Inflammatory macrophage treated with lipopolysaccharide for 4 hours (primary cell): Measurements from ENCODE around the gene CASKIN2.

Experiments used
- DNase-seq: peaks from one replicate; pipeline ENCODE4 v3.0.0-alpha.2; 2020

Gene CASKIN2

GRCh38 chr17:75504347-75505151 lies 10.8 kb downstream of the CASKIN2 start:
- peak; percentile 46 for DNase-seq

DNA sequence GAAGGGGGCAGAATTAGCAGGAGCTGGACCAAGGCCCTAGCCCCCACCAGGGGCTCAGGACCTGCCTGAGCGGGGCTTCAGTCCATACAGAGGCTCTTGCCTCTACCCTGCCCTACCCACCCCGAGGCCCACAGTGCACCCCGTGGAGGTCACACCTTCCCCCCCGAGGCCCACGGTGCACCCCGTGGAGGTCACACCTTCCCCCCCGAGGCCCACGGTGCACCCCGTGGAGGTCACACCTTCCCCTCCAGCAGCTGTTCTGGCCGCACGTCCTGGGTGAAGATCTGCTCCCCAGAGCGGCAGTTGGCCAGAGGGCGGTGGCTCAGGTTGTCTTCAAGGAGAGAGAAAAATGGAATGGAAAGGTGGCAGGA lies 11.4 kb downstream of the CASKIN2 start:
- DNase-seq: no peak

DNA sequence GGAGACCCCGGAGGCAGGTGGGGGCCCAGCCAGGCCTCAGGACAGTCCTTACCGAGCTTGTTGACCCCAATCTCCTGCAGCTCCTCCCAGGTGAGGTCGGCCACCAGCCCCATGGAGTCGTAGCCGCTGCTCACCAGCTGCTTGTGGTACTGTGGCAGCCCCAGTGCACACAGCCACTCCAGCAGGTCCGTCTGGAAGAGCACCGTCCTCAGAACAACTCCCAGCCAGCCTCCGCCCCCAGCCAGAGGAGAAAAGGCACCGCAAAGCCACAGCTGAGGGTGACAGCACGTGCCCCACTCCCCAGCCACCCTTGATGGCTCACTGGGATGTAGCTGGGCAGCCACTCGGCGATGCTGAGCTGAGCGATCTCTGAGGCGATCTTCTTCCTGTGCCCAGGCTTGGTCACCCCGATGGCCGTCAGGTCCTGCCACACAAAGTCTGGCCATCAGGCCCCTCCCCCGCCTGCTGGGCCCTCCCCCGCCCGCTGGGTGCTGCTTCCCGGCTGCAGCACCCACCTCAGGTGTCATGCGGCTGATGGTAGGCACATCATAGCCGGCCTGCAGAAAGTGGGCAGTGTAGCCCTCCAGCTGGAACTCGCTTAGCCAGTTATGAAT lies 11.9 kb downstream of the CASKIN2 start:
- no peak for DNase-seq

- DNase-seq: no peak
Observed at GRCh38 chr17:75502721-75503329, 12.5 kb downstream of the CASKIN2 start.

DNA sequence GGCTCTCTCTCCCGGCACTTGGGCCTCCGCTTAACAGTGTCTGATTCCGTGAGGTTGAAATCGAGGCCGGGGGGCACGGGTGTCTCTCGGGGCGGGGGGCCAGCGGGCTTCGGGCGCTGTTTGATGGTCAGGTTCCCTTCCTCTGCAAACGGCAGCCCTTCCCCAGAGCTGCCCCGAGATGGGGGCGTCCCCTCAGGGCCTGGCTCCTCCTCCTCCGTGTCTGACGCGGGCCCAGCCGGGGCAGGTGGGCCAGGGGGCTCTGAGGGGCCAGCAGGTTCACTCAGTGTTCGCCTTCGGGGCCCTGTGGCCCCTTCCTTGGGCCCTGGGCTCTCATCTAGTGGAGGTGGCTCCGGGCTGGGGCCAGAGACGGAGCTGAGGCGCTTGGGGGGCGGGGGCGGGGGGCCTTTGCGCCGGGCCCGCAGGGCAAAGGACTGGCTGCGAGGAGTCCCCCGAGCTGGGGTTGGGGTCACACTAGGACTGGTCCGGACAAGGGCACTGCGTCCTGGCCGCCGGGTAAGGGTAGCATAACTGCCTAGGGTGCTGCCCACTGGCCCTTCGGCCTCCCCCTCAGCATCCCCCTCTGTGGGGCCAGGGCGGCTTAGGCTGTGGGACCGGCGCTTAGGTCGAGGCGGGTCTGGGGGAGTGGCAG lies 13.1 kb downstream of the CASKIN2 start:
- no peak for DNase-seq

- no peak for DNase-seq
Observed at GRCh38 chr17:75501378-75502071, 13.8 kb downstream of the CASKIN2 start.

DNA sequence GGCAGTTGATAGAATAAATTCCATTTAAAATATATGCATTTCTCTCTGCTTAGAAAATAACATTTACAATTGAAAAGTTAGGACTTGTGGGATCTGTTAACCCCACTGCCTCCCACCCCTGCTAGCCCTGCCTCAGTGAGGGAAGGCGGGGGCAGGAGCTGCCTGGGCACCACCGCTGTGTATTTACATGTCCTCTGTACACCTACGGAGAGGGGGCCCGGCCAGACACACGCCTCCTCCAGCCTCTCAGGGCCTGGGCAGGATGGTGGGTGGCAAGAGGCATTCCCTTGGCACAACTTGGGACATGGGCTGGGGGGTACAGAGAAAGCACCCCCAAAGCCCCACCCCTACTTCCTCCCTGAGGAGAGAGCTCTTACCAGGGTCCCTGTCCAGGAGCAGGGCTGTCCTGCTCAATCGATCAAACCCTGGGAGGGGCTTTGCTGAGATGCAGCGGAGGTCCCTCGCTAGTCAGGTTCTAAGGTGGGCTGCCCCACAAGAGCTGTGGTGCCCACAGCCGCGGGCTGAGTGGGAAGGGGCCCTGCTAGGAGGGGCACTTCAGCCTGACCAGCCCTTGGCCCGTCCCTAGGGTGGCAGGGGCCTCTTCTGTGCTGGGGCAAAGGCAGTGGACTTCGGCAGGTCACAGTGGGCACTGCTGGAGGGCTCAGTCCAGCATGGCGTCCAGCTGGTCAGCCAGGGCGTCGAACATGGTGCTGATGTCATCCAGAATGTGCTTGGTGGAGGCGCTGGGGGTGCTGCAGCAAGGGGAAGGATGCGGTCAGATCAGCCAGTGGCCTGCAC lies 14.7 kb downstream of the CASKIN2 start:
- DNase-seq: no peak

DNA sequence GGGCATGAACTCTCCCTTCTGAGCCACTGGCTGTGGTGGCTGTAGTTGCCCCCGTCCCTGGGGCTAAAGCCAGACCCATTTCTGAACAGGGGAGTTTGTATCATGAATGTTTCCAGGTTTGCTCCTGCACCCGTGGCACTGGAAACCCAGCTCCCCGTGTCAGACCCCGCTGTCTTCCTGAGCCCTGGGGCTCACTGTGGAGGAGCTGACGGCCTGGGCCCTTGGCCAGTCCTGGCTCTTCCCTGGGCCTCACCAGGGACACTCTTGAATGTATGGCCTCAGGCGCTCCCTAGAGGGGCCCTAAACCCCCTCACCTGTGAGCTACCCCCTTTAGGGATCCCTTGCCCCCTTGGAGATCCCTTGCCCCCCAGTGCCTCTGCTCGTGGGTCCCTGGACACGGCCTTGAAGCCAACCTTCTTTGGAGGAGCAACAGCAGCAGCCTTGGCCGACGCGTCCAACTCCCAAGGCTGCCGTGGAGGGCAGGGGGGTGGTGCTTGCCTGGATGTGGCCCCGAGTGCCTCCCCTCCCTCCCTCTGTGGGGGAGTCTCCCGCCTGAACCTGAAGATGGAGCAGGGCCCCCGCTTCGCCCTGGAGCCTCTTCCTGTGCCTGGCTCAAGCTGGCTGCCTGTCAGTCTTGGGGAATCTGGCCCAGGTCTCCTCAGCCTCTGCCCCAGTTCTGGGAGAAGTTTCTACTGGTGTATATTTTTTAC lies 15.9 kb downstream of the CASKIN2 start:
- no peak for DNase-seq

- DNase-seq: no peak
Observed at GRCh38 chr17:75498726-75499213, 16.6 kb downstream of the CASKIN2 start.

DNA sequence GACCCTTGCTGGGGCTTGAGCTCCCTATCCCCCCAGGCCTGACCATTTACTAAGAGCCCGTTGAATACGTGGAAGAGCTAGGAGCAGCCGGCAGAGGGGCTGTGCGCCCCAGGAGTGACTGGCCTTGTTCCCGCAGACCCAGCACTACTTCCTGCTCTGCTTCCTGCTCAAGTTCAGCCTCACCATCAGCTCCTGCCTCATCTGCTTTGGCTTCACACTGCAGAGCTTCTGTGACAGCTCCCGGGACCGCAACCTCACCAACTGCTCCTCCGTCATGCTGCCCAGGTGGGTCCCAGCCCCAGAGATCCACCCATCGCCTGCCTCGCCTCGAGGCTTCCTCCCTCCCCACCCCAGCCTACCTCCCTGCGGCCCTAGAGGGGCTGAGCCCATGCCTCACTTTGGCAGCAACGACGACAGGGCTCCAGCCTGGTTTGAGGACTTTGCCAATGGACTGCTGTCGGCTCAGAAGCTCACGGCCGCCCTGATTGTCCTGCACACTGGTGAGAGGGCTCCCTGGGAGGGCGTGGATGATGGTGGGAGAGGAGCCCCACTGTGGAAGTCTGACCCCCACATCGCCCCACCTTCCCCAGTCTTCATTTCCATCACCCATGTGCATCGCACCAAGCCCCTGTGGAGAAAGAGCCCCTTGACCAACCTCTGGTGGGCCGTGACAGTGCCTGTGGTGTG lies 17.2 kb downstream of the CASKIN2 start:
- DNase-seq: no peak

DNA sequence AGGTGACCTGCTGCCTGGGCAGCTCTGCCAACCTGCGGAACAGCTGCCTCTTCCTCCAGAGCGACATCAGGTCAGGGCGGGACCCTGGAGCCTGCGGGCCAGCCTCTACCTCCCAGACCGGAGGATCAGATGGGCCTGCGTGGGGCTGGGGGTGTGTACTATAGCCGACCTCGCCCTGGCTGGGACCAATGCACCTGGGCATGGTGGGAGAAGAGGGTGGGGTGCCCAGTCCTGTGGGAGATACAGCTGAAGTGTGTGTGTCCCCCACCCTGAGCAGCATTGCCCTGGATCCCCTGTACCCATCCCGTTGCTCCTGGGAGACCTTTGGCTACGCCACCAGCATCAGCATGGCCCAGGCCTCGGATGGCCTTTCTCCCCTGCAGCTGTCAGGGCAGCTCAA lies 19.3 kb downstream of the CASKIN2 start:
- DNase-seq: no peak

GRCh38 chr17:75494326-75494877 lies 20.9 kb downstream of the CASKIN2 start:
- DNase-seq: no peak

DNA sequence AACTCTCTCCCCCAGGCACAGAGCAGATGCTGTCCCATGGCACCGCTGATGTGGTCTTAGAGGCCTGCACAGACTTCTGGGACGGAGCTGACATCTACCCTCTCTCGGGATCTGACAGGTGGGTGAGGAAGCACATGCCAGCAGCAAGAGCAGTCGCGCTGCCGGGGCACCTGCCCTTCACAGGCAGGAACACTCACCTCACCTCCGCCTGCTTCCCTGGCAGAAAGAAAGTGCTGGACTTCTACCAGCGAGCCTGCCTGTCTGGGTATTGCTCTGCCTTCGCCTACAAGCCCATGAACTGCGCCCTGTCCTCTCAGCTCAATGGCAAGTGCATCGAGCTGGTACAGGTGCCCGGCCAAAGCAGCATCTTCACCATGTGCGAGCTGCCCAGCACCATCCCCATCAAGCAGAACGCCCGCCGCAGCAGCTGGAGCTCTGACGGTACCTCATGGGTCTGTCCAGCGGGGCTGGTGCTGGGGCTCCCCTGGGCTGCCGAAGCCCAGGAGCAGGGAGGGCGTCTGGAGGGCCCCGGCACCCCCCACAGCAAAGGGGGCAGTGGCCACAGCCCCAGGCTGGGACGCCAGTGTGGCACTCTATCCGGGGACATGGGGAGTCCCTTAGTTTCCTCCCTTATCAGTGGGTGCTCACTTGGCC lies 21.7 kb downstream of the CASKIN2 start:
- DNase-seq: no peak

DNA sequence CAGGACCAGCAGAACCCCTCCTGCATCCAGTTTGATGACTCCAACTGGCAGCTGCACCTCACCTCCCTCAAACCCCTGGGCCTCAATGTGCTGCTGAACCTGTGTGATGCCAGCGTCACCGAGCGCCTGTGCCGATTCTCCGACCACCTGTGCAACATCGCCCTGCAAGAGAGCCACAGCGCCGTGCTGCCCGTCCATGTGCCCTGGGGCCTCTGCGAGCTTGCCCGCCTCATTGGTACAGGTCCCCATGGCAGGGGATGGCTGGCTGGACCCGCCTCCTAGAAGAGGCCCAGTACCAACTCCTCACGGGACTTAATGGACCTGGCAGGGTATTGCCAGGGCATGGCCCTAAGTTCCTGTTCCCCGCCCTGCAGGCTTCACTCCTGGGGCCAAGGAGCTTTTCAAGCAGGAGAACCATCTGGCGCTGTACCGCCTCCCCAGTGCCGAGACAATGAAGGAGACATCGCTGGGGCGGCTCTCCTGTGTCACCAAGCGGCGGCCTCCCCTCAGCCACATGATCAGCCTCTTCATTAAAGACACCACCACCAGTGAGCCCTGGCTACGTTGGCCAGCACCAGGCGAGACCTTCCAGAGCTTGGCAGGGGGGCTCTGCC lies 22.7 kb downstream of the CASKIN2 start:
- DNase-seq: no peak

DNA sequence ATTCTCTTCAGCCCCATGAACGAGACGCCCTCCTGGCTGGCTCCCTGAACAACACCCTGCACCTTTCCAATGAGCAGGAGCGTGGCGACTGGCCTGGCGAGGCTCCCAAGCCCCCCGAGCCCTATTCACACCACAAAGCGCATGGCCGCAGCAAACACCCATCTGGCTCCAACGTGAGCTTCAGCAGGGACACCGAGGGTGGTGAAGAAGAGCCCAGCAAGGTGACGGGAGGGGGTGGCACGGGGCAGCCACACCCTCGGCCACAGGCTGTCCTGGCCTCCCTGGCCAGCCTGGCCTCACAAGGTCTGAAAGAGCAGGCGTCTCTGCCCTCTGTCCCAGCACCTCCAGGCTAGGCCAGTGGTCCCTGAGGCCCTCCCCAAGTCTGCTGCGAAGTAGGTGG lies 23.7 kb downstream of the CASKIN2 start:
- no peak for DNase-seq

DNA sequence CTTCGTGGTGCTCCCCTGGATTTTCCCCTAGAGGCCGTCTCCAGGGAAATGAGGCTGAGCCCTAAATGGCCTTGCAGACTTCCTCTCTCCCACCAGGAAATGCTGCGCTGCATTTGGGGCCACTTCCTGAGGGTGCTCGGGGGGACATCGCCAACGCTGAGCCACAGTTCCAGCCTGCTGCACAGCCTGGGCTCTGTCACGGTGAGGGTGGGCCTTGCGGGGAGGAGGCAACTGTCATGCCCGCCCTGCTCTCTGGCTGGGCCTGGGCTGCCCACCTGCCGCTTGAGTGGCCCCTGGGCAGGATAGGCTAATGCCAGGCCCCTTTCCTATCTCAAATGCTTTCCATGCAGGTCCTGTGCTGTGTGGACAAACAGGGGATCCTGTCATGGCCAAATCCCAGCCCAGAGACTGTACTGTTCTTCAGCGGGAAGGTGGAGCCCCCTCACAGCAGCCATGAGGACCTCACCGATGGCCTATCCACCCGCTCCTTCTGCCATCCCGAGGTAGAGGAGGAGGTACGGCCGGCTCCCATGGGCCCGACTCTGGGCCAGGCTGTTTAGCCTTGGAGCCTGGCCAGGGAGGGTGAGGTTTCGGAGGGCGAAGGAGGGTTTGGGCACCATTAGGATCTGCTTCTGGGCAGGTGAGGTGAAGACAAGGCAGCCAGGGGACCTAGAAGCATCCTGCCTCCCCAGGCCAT lies 24.2 kb downstream of the CASKIN2 start:
- DNase-seq: no peak

DNA sequence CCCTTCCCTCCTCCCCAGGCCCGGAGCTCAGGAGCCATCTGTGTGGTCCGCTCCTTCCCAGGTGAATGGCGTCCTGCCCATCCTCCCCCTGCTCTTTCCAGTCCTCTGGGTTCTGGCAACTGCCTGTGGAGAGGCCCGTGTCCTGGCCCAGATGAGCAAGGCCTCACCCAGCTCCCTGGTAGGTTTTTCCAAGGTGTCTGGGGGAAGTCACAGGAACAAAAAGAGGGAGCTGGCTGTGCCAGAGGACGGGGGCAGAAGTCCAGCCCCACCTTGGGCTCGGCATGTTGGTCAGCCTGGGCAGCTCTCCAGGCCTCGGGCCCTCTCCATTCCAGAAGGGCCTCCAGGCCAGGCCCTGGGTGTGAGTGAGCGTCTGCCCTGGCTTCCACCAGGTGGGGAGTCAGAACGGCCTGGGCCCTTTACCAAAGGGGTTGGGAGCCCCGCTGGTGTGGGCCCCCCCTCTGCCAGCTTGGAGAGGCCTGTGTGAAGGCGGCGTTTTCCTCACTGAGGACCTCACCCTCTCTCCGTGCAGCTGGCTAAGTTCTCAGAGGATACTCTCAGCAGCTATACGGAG lies 25.1 kb downstream of the CASKIN2 start:
- DNase-seq: no peak

- DNase-seq: no peak
Observed at GRCh38 chr17:75489511-75489955, 25.8 kb downstream of the CASKIN2 start.
